Measurements from ENCODE around the gene ATXN2. TPM values are rescaled to one million over a fixed set of nuclear protein-coding genes. Genes with fewer than 3 reads are reported as not detected.

ATXN2 gene
- total RNA-seq, 1 donor from 2014 or later, result 56.1 TPM

Other genes with a start within 250 kb of the ATXN2 start
- gene PHETA1, start 230.2 kb downstream of the ATXN2 start, total RNA-seq, result 18.6 TPM
- 33.7 TPM for gene SH2B3, start 193.4 kb downstream of the ATXN2 start, total RNA-seq
- gene BRAP, start 86.6 kb upstream of the ATXN2 start, total RNA-seq, result 13.9 TPM
- 30.8 TPM for gene ACAD10, start 86.7 kb upstream of the ATXN2 start, total RNA-seq
- 168 TPM for gene ALDH2, start 167.6 kb upstream of the ATXN2 start, total RNA-seq
- 25.7 TPM for gene MAPKAPK5, start 242.9 kb upstream of the ATXN2 start, total RNA-seq

All from cardiac septum (tissue), 1 donor.